Liver (tissue), 3 donors: Measurements from ENCODE around the gene HSPB9.

ENCODE experiments used
- ATF3 ChIP-seq: IDR thresholded peaks from 2 replicates; pipeline ENCODE4 v1.6.1; 2016; ENCODE audit warnings: antibody characterized with exemption
- EGR1 ChIP-seq, 2 donors: IDR thresholded peaks; 2 replicates each; pipeline ENCODE4 v1.6.1; 2016 to 2018; ENCODE audit warnings: antibody characterized with exemption in 2 of 2, low read depth in 2 of 2
- FOXA1 ChIP-seq: IDR thresholded peaks from 2 replicates; pipeline ENCODE4 v1.6.1; 2016; ENCODE audit warnings: antibody characterized with exemption
- JUND ChIP-seq, 2 donors: IDR thresholded peaks; 2 replicates each; pipeline ENCODE4 v1.6.1; 2016; ENCODE audit warnings: antibody characterized with exemption in 2 of 2
- MAX ChIP-seq: IDR thresholded peaks from 2 replicates; pipeline ENCODE4 v1.6.1; 2016; ENCODE audit warnings: antibody characterized with exemption
- NR2F2 ChIP-seq: IDR thresholded peaks from 2 replicates; pipeline ENCODE4 v1.6.1; 2016; ENCODE audit warnings: antibody characterized with exemption
- RAD21 ChIP-seq, 2 donors: IDR thresholded peaks; 2 replicates each; pipeline ENCODE4 v1.6.1; 2016; ENCODE audit warnings: antibody characterized with exemption in 2 of 2, mild to moderate bottlenecking in 2 of 2
- REST ChIP-seq: IDR thresholded peaks from 2 replicates; pipeline ENCODE4 v1.6.1; 2016; ENCODE audit warnings: antibody characterized with exemption, mild to moderate bottlenecking
- TF ChIP-seq, protein P1 (sequence below): fragments of 150-350 bp; IDR thresholded peaks from 2 replicates; pipeline ENCODE4 v1.5.1; 2017; ENCODE audit warnings: improper control_type of control experiment, low read depth, low read length; ENCODE audit not compliant: missing input control
- TF ChIP-seq, protein P2 (sequence below): IDR thresholded peaks from 2 replicates; pipeline ENCODE4 v1.6.1; 2016; ENCODE audit warnings: antibody characterized with exemption
- donor health status: healthy.
- donor health status: healthy.

GRCh38 chr17:42160531-42160910, 37.9 kb downstream of the HSPB9 start:
- TF ChIP-seq, protein P1, sequence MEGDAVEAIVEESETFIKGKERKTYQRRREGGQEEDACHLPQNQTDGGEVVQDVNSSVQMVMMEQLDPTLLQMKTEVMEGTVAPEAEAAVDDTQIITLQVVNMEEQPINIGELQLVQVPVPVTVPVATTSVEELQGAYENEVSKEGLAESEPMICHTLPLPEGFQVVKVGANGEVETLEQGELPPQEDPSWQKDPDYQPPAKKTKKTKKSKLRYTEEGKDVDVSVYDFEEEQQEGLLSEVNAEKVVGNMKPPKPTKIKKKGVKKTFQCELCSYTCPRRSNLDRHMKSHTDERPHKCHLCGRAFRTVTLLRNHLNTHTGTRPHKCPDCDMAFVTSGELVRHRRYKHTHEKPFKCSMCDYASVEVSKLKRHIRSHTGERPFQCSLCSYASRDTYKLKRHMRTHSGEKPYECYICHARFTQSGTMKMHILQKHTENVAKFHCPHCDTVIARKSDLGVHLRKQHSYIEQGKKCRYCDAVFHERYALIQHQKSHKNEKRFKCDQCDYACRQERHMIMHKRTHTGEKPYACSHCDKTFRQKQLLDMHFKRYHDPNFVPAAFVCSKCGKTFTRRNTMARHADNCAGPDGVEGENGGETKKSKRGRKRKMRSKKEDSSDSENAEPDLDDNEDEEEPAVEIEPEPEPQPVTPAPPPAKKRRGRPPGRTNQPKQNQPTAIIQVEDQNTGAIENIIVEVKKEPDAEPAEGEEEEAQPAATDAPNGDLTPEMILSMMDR = no peak
- no peak for TF ChIP-seq JUND (IDR thresholded peaks at IDR 0.05)
- TF ChIP-seq MAX = no peak
- no peak for TF ChIP-seq ATF3
- TF ChIP-seq RAD21 (IDR thresholded peaks at IDR 0.05) = no peak
- TF ChIP-seq NR2F2 = no peak
- TF ChIP-seq, protein P2, sequence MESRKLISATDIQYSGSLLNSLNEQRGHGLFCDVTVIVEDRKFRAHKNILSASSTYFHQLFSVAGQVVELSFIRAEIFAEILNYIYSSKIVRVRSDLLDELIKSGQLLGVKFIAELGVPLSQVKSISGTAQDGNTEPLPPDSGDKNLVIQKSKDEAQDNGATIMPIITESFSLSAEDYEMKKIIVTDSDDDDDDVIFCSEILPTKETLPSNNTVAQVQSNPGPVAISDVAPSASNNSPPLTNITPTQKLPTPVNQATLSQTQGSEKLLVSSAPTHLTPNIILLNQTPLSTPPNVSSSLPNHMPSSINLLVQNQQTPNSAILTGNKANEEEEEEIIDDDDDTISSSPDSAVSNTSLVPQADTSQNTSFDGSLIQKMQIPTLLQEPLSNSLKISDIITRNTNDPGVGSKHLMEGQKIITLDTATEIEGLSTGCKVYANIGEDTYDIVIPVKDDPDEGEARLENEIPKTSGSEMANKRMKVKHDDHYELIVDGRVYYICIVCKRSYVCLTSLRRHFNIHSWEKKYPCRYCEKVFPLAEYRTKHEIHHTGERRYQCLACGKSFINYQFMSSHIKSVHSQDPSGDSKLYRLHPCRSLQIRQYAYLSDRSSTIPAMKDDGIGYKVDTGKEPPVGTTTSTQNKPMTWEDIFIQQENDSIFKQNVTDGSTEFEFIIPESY = no peak
- no peak for TF ChIP-seq REST
- no peak for TF ChIP-seq EGR1 (IDR thresholded peaks at IDR 0.05; ENCODE audit: low read depth in 2 of 2)
- TF ChIP-seq FOXA1 = no peak
